Activated CD4-positive, alpha-beta T cell treated with anti-CD3 and anti-CD28 coated beads, Interleukin-2, amount 10 ng/mL, durations not matched to agents 24 days and 14 days (primary cell): Measurements from ENCODE around the gene FCAMR. TPM values are rescaled to one million over a fixed set of nuclear protein-coding genes. Genes with fewer than 3 reads are reported as not detected.

Experiments used
- DNase-seq: peaks from one replicate; pipeline ENCODE4 v3.0.0; 2022
- H3K27ac Mint-ChIP-seq: one replicate; pipeline ENCODE4 v1.8.0; 2022; ENCODE audit warnings: mild to moderate bottlenecking, mixed read lengths
- H3K27me3 Mint-ChIP-seq: one replicate; pipeline ENCODE4 v1.8.0; 2022; ENCODE audit warnings: mixed read lengths
- H3K36me3 Mint-ChIP-seq: one replicate; pipeline ENCODE4 v1.8.0; 2022; ENCODE audit warnings: low read depth, mild to moderate bottlenecking, mixed read lengths
- H3K4me1 Mint-ChIP-seq: one replicate; pipeline ENCODE4 v1.8.0; 2021; ENCODE audit warnings: mixed read lengths
- H3K4me3 Mint-ChIP-seq: one replicate; pipeline ENCODE4 v1.8.0; 2022; ENCODE audit warnings: mild to moderate bottlenecking, moderate library complexity, mixed read lengths
- H3K9me3 Mint-ChIP-seq: one replicate; pipeline ENCODE4 v1.8.0; 2021; ENCODE audit warnings: mixed read lengths
- intact Hi-C: fragments of 100-400 bp; cut with micrococcal nuclease; formaldehyde crosslinking; loops from one replicate; pipeline ENCODE4 v1.15.1; 2023
- total RNA-seq: library from RNA; stranded (reverse); gene quantifications from 2 replicates; pipeline ENCODE4 v1.2.3, GENCODE V29; 2022

Gene FCAMR
- total RNA-seq = not detected in 2 replicates

DNA sequence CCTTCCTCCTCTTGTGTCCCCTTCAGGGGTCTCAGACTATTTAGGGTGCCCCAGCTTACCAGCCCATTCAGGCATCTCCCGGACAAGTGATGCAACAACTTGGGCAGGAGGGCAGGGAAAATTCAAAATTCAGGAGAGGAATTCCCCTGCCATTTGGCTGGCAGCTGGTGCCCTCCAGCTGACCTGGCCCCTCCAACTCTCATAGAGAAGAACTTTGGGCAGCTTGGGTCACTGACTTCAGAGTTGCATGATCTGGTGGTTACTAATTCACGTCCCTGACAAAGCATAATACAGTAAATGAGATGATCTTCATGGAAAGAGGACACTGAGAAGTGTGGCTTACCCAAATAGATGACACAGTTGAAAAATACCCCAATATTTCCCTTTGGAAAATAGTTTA, at the start of gene FCAMR:
TSS of gene FCAMR (minus strand) at position 15 of the 400 bp plus-strand sequence. CDS start 335 bp downstream, outside the sequence.
- intact Hi-C loops = no loop called here
- Mint-ChIP-seq H3K36me3 (no peaks in the 10 kb centered on the region), H3K27ac (no peak within 1 kb of the TSS), H3K4me3 (no peak within 1 kb of the TSS), H3K9me3 (no peaks in the 10 kb centered on the region), H3K4me1 (peaks cover 27% of the 10 kb centered on the region), H3K27me3 (peaks cover 35% of the 10 kb centered on the region)
- DNase-seq = no peak

GRCh38 chr1:207019661-207020060, 49.4 kb upstream of the FCAMR start:
- no peak for DNase-seq
- peaks cover 14% of the 10 kb centered on the region for H3K27me3 Mint-ChIP-seq
- no peaks in the 10 kb centered on the region for H3K9me3 Mint-ChIP-seq
- intact Hi-C loops = no loop called here
- no peak overlapping the region for H3K4me3 Mint-ChIP-seq
- H3K4me1 Mint-ChIP-seq = peaks cover 5% of the 10 kb centered on the region
- H3K36me3 Mint-ChIP-seq = no peaks in the 10 kb centered on the region
- H3K27ac Mint-ChIP-seq = no peak overlapping the region

- intact Hi-C loops = no loop called here
These were observed 48.9 kb upstream of the FCAMR start for GRCh38 chr1:207019161-207019560.

DNA sequence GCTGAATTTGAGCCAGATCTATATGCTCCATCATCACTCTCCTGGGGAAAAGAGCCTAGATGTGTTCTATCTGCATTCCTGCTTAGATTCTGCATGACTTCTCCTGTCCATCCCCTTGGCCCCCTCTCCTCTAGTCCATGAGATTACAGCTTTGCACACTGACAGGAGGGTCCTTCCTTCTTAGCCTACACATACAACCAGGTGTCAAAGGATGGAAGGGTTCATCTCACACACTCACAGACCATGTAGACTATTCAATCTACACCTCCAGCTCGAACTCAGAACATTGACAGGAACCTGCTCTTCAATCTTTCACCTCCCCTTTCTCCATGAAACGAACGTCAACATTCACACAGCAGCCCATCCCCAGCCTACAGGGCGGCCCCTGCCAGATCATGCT, 48.4 kb upstream of the FCAMR start:
- Mint-ChIP-seq H3K27me3 (peaks cover 16% of the 10 kb centered on the region), H3K4me1 (no peaks in the 10 kb centered on the region), H3K27ac (no peak overlapping the region), H3K9me3 (no peaks in the 10 kb centered on the region), H3K4me3 (no peak overlapping the region), H3K36me3 (no peaks in the 10 kb centered on the region)
- DNase-seq = no peak
- intact Hi-C loops = no loop called here

More at GRCh38 chr1:207019161-207019560, 48.9 kb upstream of the FCAMR start:
- Mint-ChIP-seq H3K36me3 (no peaks in the 10 kb centered on the region), H3K9me3 (no peaks in the 10 kb centered on the region), H3K4me1 (peaks cover under 1% of the 10 kb centered on the region), H3K27ac (no peak overlapping the region), H3K4me3 (no peak overlapping the region), H3K27me3 (peaks cover 16% of the 10 kb centered on the region)
- DNase-seq = no peak

- Mint-ChIP-seq H3K36me3 (no peaks in the 10 kb centered on the region), H3K27me3 (peaks cover 23% of the 10 kb centered on the region), H3K4me1 (no peaks in the 10 kb centered on the region), H3K4me3 (no peak overlapping the region), H3K27ac (no peak overlapping the region), H3K9me3 (no peaks in the 10 kb centered on the region)
- intact Hi-C loops = no loop called here
- DNase-seq = no peak
These were observed 47.6 kb upstream of the FCAMR start for GRCh38 chr1:207017615-207018559.

- Mint-ChIP-seq H3K4me3 (no peak overlapping the region), H3K27me3 (peaks cover 37% of the 10 kb centered on the region), H3K36me3 (no peaks in the 10 kb centered on the region), H3K27ac (no peak overlapping the region), H3K4me1 (no peaks in the 10 kb centered on the region), H3K9me3 (no peaks in the 10 kb centered on the region)
- DNase-seq = peak; percentile 48
- intact Hi-C loops = no loop called here
These were observed 45.5 kb upstream of the FCAMR start for GRCh38 chr1:207015791-207016190.

GRCh38 chr1:207014728-207015127, 44.5 kb upstream of the FCAMR start:
- Mint-ChIP-seq H3K27ac (no peak overlapping the region), H3K4me3 (no peak overlapping the region), H3K27me3 (peaks cover 41% of the 10 kb centered on the region), H3K36me3 (no peaks in the 10 kb centered on the region), H3K9me3 (no peaks in the 10 kb centered on the region), H3K4me1 (no peaks in the 10 kb centered on the region)
- no peak for DNase-seq
- intact Hi-C loops = no loop called here

- Mint-ChIP-seq H3K4me1 (no peaks in the 10 kb centered on the region), H3K27ac (no peak overlapping the region), H3K27me3 (peaks cover 39% of the 10 kb centered on the region), H3K36me3 (no peaks in the 10 kb centered on the region), H3K4me3 (no peak overlapping the region), H3K9me3 (no peaks in the 10 kb centered on the region)
- no peak for DNase-seq
- intact Hi-C loops = no loop called here
These were observed 43.2 kb upstream of the FCAMR start for GRCh38 chr1:207013321-207014085.

GRCh38 chr1:207010726-207011125, 40.5 kb upstream of the FCAMR start:
- Mint-ChIP-seq H3K9me3 (no peaks in the 10 kb centered on the region), H3K27me3 (peaks cover 50% of the 10 kb centered on the region), H3K36me3 (no peaks in the 10 kb centered on the region), H3K4me1 (no peaks in the 10 kb centered on the region), H3K4me3 (no peak overlapping the region), H3K27ac (no peak overlapping the region)
- no peak for DNase-seq
- intact Hi-C loops = no loop called here

- no peak for DNase-seq
- H3K27ac Mint-ChIP-seq = no peak overlapping the region
- H3K4me3 Mint-ChIP-seq = no peak overlapping the region
- intact Hi-C loops = loop anchor here (5.0 kb wide), 1 partner anchor 67 kb away; no protein-coding TSS in a partner anchor
- H3K36me3 Mint-ChIP-seq = no peaks in the 10 kb centered on the region
- H3K4me1 Mint-ChIP-seq = no peaks in the 10 kb centered on the region
- no peaks in the 10 kb centered on the region for H3K9me3 Mint-ChIP-seq
- H3K27me3 Mint-ChIP-seq = peaks cover 53% of the 10 kb centered on the region
These were observed 39.7 kb upstream of the FCAMR start for GRCh38 chr1:207009945-207010344.

GRCh38 chr1:207009182-207009850, 39.1 kb upstream of the FCAMR start:
- no peaks in the 10 kb centered on the region for H3K36me3 Mint-ChIP-seq
- intact Hi-C loops = loop anchor here (5.0 kb wide), 1 partner anchor 68 kb away; no protein-coding TSS in a partner anchor
- H3K4me3 Mint-ChIP-seq = no peak overlapping the region
- H3K9me3 Mint-ChIP-seq = no peaks in the 10 kb centered on the region
- H3K27ac Mint-ChIP-seq = no peak overlapping the region
- no peaks in the 10 kb centered on the region for H3K4me1 Mint-ChIP-seq
- peaks cover 51% of the 10 kb centered on the region for H3K27me3 Mint-ChIP-seq
- no peak for DNase-seq

DNA sequence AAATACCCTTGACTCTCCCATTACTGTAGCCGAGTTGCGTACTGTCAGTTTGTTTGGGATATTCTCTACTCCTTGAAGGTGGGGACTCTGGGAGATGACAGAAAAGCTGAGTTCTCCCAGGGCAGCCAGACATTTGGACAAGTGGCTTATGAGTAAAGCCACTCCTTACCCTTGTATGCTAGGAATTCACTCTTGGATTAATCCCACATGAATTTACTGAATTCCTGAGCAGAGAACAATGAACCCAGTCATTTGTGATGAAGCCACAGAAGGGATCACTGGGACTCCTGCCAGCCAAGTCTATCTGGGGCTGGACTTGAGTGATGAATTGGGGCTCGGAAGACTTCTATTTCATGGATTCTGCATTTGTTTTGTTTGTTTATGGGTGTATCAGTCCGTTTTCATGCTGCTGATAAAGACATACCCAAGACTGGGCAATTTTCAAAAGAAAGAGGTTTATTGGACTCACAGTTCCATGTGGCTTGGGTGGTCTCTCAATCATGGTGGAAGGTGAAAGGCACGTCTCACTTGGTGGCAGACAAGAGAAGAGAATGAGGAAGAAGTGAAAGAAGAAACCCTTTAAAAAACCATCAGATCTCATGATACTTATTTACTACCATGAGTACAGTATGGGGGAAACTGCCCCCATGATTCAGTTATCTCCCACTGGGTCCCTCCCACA, 37.2 kb upstream of the FCAMR start:
- Mint-ChIP-seq H3K27me3 (peaks cover 39% of the 10 kb centered on the region), H3K9me3 (no peaks in the 10 kb centered on the region), H3K4me1 (no peaks in the 10 kb centered on the region), H3K36me3 (no peaks in the 10 kb centered on the region), H3K27ac (no peak overlapping the region), H3K4me3 (no peak overlapping the region)
- intact Hi-C loops = loop anchor here (5.0 kb wide), 1 partner anchor 70 kb away; no protein-coding TSS in a partner anchor
- DNase-seq = no peak

- no peaks in the 10 kb centered on the region for H3K4me1 Mint-ChIP-seq
- H3K27me3 Mint-ChIP-seq = peaks cover 34% of the 10 kb centered on the region
- DNase-seq = no peak
- no peak overlapping the region for H3K4me3 Mint-ChIP-seq
- no peaks in the 10 kb centered on the region for H3K9me3 Mint-ChIP-seq
- no peaks in the 10 kb centered on the region for H3K36me3 Mint-ChIP-seq
- intact Hi-C loops = loop anchor here (5.0 kb wide), 1 partner anchor 70 kb away; no protein-coding TSS in a partner anchor
- no peak overlapping the region for H3K27ac Mint-ChIP-seq
These were observed 36.7 kb upstream of the FCAMR start for GRCh38 chr1:207006914-207007313.
